MCF 10A (cell line): Measurements from ENCODE around the gene MGARP. TPM values are rescaled to one million over a fixed set of nuclear protein-coding genes. Genes with fewer than 3 reads are reported as not detected.
A peak's percentile ranks its signal among the peaks of the same experiment; 100 is the strongest.
"Not testable (repeated sequence)": the region's sequence is repeated elsewhere in the genome, so short reads cannot be mapped to it uniquely, and the experiment has no call there.

Experiments used
- BruUV-seq: library from RNA; stranded (reverse); fragments of 400-500 nt; replicated peaks from 2 replicates; lab custom pipeline; 2021; lab: Mats Ljungman, UMichigan
- CTCF ChIA-PET: fragments of 300-600 bp; sonication (Branson Sonifier 250); formaldehyde crosslinking; extraction: SDS; loops from one replicate; lab custom pipeline; 2021; ENCODE audit warnings: antibody characterized with exemption, inconsistent platforms; lab: Yijun Ruan, JAX
- POLR2A ChIA-PET: fragments of 300-600, 350-650 bp; sonication (Branson Sonifier 250); formaldehyde crosslinking; extraction: SDS; loops from one replicate; lab custom pipeline; 2020; ENCODE audit warnings: antibody characterized with exemption, inconsistent platforms; lab: Yijun Ruan, JAX
- DNase-seq: peaks from one replicate; pipeline ENCODE4 v3.0.0-alpha.2; 2018; ENCODE audit not compliant: unreplicated experiment
- H3K27ac Mint-ChIP-seq: one replicate; pipeline ENCODE4 v1.8.0; 2022; ENCODE audit warnings: mild to moderate bottlenecking, low read depth, mixed read lengths; ENCODE audit not compliant: unreplicated experiment
- H3K27me3 Mint-ChIP-seq: one replicate; pipeline ENCODE4 v1.8.0; 2022; ENCODE audit warnings: mixed read lengths; ENCODE audit not compliant: insufficient read depth, unreplicated experiment
- H3K36me3 Mint-ChIP-seq: one replicate; pipeline ENCODE4 v1.8.0; 2022; ENCODE audit warnings: mild to moderate bottlenecking, moderate library complexity, mixed read lengths; ENCODE audit not compliant: insufficient read depth, unreplicated experiment
- H3K4me1 Mint-ChIP-seq: one replicate; pipeline ENCODE4 v1.8.0; 2022; ENCODE audit warnings: mixed read lengths; ENCODE audit not compliant: insufficient read depth, unreplicated experiment
- H3K4me3 Mint-ChIP-seq: one replicate; pipeline ENCODE4 v1.8.0; 2022; ENCODE audit warnings: mild to moderate bottlenecking, moderate library complexity, mixed read lengths; ENCODE audit not compliant: unreplicated experiment
- H3K9me3 Mint-ChIP-seq: one replicate; pipeline ENCODE4 v1.8.0; 2022; ENCODE audit warnings: mixed read lengths; ENCODE audit not compliant: unreplicated experiment
- CTCF ChIP-seq: fragments of 200-600 bp; IDR thresholded peaks from one replicate; pipeline ENCODE4 v1.8.0; 2022; ENCODE audit warnings: antibody characterized with exemption, mild to moderate bottlenecking; ENCODE audit not compliant: unreplicated experiment
- intact Hi-C: fragments of 100-400 bp; cut with micrococcal nuclease; formaldehyde crosslinking; loops from 2 replicates; pipeline ENCODE4 v1.14.1; 2022
- total RNA-seq: library from RNA; stranded (reverse); gene quantifications from 2 replicates; pipeline ENCODE4 v1.2.3, GENCODE V29; 2022

Gene MGARP
- total RNA-seq, 1 experiment from 2014 or later, result not detected

GRCh38 chr4:139266583-139267257, 13.3 kb downstream of the MGARP start:
- Mint-ChIP-seq H3K27me3 (no peaks in the 10 kb centered on the region), H3K27ac (peak overlapping the region; percentile 61), H3K36me3 (no peaks in the 10 kb centered on the region), H3K4me1 (peaks cover 14% of the 10 kb centered on the region), H3K4me3 (peak overlapping the region; percentile 71), H3K9me3 (no peaks in the 10 kb centered on the region)
- POLR2A ChIA-PET, result interaction anchor here (0.6 to 3.6 kb wide), 13 partner anchors 9 to 252 kb away, joined by 3 to 34 read pairs (median 4); partner anchors contain the start of genes NAA15, NDUFC1 and NOCT
- TF ChIP-seq CTCF, result no peak
- CTCF ChIA-PET, result interaction anchor here (1.0 to 1.7 kb wide), 3 partner anchors 8 to 29 kb away, joined by 4 to 9 read pairs (median 4); no protein-coding TSS in a partner anchor
- intact Hi-C loops, result no loop called here
- no TSS peak for BruUV-seq
- peak; percentile 53 for DNase-seq

DNA sequence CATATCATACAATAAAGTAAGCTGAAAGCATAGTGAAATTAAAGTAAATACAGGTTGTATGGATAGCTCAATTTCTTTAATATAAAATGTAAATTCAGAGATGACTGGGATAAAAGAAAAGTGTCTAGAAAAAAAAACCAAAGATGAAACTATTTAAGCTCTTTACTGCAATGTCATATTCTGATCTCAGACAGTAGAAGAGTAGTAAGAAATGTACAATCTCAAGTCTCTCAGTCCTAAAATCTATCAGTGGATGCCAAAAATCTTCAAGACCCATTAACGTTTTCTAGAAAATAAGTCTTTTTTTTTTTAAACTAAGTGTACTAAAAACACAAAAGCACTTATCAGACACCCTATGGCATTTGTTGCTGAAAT, 13.8 kb downstream of the MGARP start:
- intact Hi-C loops, result no loop called here
- no TSS peak for BruUV-seq
- Mint-ChIP-seq H3K4me3 (peak overlapping the region; percentile 71), H3K4me1 (peaks cover 14% of the 10 kb centered on the region), H3K9me3 (no peaks in the 10 kb centered on the region), H3K27me3 (no peaks in the 10 kb centered on the region), H3K27ac (peak overlapping the region; percentile 61), H3K36me3 (no peaks in the 10 kb centered on the region)
- DNase-seq, result no peak
- TF ChIP-seq CTCF, result no peak
- CTCF ChIA-PET, result interaction anchor here (1.0 to 1.7 kb wide), 3 partner anchors 8 to 30 kb away, joined by 4 to 9 read pairs (median 4); no protein-coding TSS in a partner anchor
- POLR2A ChIA-PET, result interaction anchor here (0.6 to 3.6 kb wide), 12 partner anchors 9 to 251 kb away, joined by 3 to 34 read pairs (median 4); partner anchors contain the start of genes NAA15, NDUFC1 and NOCT

DNA sequence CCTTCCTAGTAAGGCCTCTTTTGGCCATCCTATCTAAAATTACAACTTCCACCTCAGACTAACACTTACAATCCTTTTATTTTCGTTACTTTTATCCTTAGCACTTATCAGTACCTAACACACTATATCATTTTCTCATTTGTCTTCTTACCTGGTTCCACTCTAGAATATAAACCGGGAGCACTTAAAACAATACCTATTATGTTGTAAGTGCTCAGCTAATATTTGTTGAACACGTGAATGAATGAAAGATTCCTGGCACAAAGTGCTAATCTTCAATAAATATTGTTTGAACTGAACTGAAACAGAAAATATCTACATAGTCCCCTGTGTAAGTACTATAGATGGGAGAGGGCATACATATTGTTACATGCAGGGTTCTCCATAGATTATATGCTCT, 14.4 kb downstream of the MGARP start:
- POLR2A ChIA-PET, result interaction anchor here (1.0 to 3.6 kb wide), 7 partner anchors 9 to 251 kb away, joined by 3 to 34 read pairs (median 12); partner anchors contain the start of genes NAA15, NDUFC1 and NOCT
- Mint-ChIP-seq H3K4me3 (no peak overlapping the region), H3K27me3 (no peaks in the 10 kb centered on the region), H3K4me1 (peaks cover 14% of the 10 kb centered on the region), H3K27ac (no peak overlapping the region), H3K36me3 (no peaks in the 10 kb centered on the region), H3K9me3 (no peaks in the 10 kb centered on the region)
- no peak for DNase-seq
- CTCF ChIA-PET, result interaction anchor here (1.7 kb wide), 1 partner anchor 30 kb away, joined by 4 read pairs; no protein-coding TSS in a partner anchor
- intact Hi-C loops, result no loop called here
- no TSS peak for BruUV-seq
- TF ChIP-seq CTCF, result no peak

DNA sequence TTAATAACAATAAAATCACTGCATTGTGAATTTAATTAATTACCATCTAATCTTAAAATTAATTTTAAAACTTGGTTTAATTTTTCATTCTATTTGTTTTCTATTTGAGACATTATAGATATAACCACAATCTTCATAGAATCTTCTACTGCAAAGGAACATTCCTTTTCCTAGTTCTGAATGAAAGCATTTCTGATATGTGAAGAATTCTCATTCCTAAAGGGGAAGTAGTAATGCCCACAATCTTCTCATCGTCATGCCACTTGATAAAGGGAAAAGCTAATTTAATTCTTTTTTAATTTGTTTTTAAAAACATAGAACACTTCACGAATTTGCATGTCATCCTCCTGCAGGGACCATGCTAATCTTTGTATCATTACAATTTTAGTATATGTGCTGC, 23.7 kb downstream of the MGARP start:
- H3K4me1 Mint-ChIP-seq, result no peaks in the 10 kb centered on the region
- no peaks in the 10 kb centered on the region for H3K9me3 Mint-ChIP-seq
- H3K27ac Mint-ChIP-seq, result no peak overlapping the region
- DNase-seq, result no peak
- TF ChIP-seq CTCF, result no peak
- POLR2A ChIA-PET, result interaction anchor here (0.6 to 3.3 kb wide), 5 partner anchors 9 to 81 kb away, joined by 3 to 6 read pairs (median 3); partner anchors contain the start of genes ELF2 and NAA15
- no peaks in the 10 kb centered on the region for H3K27me3 Mint-ChIP-seq
- CTCF ChIA-PET, result interaction anchor here (0.6 to 1.0 kb wide), 2 partner anchors 11 to 39 kb away, joined by 3 read pairs; no protein-coding TSS in a partner anchor
- no peaks in the 10 kb centered on the region for H3K36me3 Mint-ChIP-seq
- intact Hi-C loops, result no loop called here
- H3K4me3 Mint-ChIP-seq, result no peak overlapping the region
- BruUV-seq, result no TSS peak

GRCh38 chr4:139255581-139255980, 24.4 kb downstream of the MGARP start:
- H3K27ac Mint-ChIP-seq, intact Hi-C loops: not testable (repeated sequence)
- CTCF ChIA-PET, result interaction anchor here (0.6 kb wide), 1 partner anchor 23 kb away, joined by 4 read pairs; no protein-coding TSS in a partner anchor

More at GRCh38 chr4:139255581-139255980, 24.4 kb downstream of the MGARP start:
- H3K4me1 Mint-ChIP-seq, H3K36me3 Mint-ChIP-seq, BruUV-seq, H3K27me3 Mint-ChIP-seq, H3K4me3 Mint-ChIP-seq, DNase-seq, H3K9me3 Mint-ChIP-seq: not testable (repeated sequence)
- POLR2A ChIA-PET, result interaction anchor here (1.0 to 3.3 kb wide), 2 partner anchors 21 to 45 kb away, joined by 3 to 6 read pairs; partner anchors contain the start of gene NAA15
